ENCODE results near the gene MAPK1. TPM values are rescaled to one million over a fixed set of nuclear protein-coding genes. Genes with fewer than 3 reads are reported as not detected.

Gene MAPK1
- 31.0 and 33.7 TPM in 2 replicates for total RNA-seq

DNA sequence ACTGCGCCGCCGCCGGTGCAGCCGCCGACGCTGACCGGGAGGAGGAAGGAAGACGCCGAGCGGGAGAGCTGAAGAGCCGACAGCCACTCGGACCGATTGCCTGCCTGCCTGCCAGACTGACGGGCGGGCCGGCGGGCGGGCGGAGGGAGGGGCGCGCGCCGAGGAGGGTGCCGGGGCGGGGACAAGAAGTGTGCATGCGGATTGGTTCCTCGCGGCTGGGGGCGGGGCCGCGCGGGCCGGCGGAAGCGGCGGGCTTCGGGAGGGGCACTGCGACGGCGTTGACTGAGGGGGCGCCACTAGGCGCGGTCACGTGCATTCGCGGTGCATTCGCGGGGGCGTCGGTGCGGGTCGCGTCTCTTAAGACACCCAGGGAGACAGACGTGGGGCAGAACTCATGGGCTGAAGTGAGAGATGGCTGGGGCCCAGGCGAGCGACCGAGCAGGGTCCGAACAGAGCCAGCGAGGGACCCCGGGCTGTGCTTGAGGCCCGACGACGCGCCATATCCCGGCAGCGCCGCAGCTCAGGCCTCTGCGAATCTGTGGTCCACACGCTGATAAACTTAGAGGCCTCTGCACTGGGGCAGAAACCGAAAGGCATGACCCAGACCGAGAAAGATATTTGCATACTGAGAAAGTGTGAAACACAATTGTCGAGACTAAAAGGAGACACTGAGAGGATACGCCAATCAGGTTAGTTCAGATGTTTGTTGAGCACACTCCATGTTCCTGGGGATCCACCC lies at the start of gene MAPK1:
Gene MAPK1 (minus strand): TSS at position 118 of the 739 bp plus-strand sequence. CDS start 205 bp downstream, outside the sequence.

DNA sequence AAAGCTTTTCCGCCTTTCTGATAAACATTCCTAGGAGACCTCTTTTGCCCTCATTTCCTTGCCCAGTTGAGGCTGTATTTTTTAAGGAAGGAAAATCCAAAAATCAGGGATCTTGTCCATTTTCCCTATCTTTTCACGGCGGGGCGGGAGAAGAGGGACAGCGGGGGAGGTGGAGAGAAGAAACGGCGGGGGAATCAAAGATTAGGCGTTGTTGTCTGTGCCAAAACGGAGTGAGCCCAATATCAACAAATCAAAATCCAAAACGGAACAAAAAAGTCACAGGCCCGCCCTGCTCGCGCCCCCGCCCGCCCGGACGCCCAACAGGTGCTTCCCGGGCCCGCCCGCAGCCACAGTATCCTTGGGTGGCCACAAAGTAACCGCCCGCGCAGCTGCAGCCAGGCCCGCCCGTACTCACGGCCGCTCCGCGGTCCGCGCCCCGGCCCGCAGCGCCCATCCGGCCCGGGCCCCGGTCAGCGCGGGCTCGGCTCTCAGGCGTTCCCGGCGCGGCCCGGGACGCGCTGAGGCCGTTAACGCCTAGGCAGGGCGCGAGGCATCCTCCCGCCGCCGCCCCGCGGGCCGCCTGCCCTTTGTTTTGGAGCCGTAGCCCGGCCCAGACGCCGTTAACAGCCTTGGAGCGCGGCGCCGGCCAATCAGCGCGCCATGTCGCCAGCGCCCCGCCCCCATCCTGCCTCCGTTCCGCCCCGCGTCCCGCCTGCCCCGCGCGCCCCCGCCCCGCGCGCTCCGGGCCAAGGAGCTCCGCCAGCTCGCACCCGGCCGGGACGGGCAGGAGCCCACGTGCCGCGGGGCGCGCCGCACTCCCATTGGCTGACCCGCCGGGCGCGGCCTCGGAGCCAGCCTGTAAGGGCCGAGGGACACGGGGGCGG lies 132.0 kb downstream of the MAPK1 start, which contains the start of gene YPEL1:
Gene YPEL1 (minus strand): TSS at position 595 of the 884 bp plus-strand sequence. CDS start 25,050 bp downstream, outside the sequence.

Other genes starting within 250 kb of the MAPK1 start
- 9.1 and 9.4 TPM in 2 replicates for gene YDJC, start 237.6 kb downstream of the MAPK1 start, total RNA-seq
- 0.14 and 0.18 TPM in 2 replicates for gene CCDC116, start 234.9 kb downstream of the MAPK1 start, total RNA-seq
- 31.4 and 33.0 TPM in 2 replicates for gene SDF2L1, start 225.3 kb downstream of the MAPK1 start, total RNA-seq
- gene PPIL2, start 201.6 kb downstream of the MAPK1 start, total RNA-seq, result 13.7 and 19.1 TPM in 2 replicates
- 1.1 and 2.1 TPM in 2 replicates for gene YPEL1, start 131.9 kb downstream of the MAPK1 start, total RNA-seq
- 21.0 and 30.0 TPM in 2 replicates for gene PPM1F, start 85.2 kb upstream of the MAPK1 start, total RNA-seq
- gene TOP3B, start 115.1 kb upstream of the MAPK1 start, total RNA-seq, result 13.2 and 18.5 TPM in 2 replicates

Measured in smooth muscle cell of bladder (primary cell).